GM12872 (cell line): ENCODE measurements around the gene ENTPD3.

ENCODE experiments used
- TF ChIP-seq, protein P1 (sequence below): IDR thresholded peaks from 3 replicates; pipeline ENCODE4 v1.5.1; 2011; ENCODE audit warnings: low read depth, mild to moderate bottlenecking, low read length, moderate library complexity; ENCODE audit not compliant: insufficient read depth

ENTPD3 gene

GRCh38 chr3:40437889-40438288, 50.9 kb downstream of the ENTPD3 start:
- TF ChIP-seq, protein P1, sequence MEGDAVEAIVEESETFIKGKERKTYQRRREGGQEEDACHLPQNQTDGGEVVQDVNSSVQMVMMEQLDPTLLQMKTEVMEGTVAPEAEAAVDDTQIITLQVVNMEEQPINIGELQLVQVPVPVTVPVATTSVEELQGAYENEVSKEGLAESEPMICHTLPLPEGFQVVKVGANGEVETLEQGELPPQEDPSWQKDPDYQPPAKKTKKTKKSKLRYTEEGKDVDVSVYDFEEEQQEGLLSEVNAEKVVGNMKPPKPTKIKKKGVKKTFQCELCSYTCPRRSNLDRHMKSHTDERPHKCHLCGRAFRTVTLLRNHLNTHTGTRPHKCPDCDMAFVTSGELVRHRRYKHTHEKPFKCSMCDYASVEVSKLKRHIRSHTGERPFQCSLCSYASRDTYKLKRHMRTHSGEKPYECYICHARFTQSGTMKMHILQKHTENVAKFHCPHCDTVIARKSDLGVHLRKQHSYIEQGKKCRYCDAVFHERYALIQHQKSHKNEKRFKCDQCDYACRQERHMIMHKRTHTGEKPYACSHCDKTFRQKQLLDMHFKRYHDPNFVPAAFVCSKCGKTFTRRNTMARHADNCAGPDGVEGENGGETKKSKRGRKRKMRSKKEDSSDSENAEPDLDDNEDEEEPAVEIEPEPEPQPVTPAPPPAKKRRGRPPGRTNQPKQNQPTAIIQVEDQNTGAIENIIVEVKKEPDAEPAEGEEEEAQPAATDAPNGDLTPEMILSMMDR = no peak

GRCh38 chr3:40445062-40445461, 58.1 kb downstream of the ENTPD3 start:
- TF ChIP-seq, protein P1 = no peak

DNA sequence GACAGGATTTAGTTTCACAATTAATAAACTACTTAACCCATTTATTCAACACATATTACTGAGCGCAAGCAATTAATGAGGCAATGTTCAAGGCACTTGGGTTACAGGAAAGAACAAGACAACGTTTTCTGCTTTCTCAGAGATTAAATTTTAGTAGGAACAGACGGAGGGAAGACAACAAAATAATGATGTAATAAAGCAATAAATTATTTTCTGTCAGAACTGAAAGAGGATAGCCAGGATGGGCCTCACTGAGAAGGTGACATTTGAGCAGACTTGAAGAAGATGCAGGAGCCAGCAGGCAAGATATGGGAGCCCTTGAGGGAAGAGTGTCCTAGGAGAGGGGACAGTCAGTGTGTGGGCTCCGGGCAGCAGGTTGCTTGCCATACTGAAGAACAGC, 58.9 kb downstream of the ENTPD3 start:
- TF ChIP-seq, protein P1 = no peak

GRCh38 chr3:40450438-40450837, 63.5 kb downstream of the ENTPD3 start:
- TF ChIP-seq, protein P1 = no peak

GRCh38 chr3:40451551-40451950, 64.6 kb downstream of the ENTPD3 start:
- TF ChIP-seq, protein P1 = no peak

GRCh38 chr3:40452057-40452456, 65.1 kb downstream of the ENTPD3 start:
- TF ChIP-seq, protein P1 = no peak

- TF ChIP-seq, protein P1 = no peak
These were observed 65.5 kb downstream of the ENTPD3 start for GRCh38 chr3:40452562-40452875.
